ENCODE data around the gene PSMB10. TPM values are rescaled to one million over a fixed set of nuclear protein-coding genes. Genes with fewer than 3 reads are reported as not detected.

Gene PSMB10
- polyA plus RNA-seq, 2 donors = 39.5 to 54.8 TPM

DNA sequence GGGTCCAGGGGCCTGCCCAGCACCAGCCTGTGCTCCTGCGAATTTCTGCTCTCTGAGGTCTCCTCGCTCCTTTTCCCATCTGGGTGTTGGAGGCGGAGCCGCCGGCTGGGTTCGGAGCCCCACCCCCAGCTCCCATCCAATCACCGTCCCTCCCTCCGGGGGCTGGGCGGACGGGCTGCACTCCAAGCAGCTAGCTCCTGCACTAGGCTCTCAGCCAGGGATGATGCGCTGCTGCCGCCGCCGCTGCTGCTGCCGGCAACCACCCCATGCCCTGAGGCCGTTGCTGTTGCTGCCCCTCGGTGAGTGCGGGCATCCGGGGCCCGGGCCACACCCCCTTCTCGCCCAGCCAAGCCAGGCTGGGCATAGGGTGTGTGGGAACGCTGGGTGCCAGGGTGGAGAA lies 52.0 kb downstream of the PSMB10 start, which contains the start of gene NRN1L:
NRN1L (plus strand) TSS at position 202 of the 400 bp plus-strand sequence; CDS start at position 221, 19 bp downstream.
- Histone ChIP-seq H3K27me3 (ENCODE audit: control insufficient read depth in 1 of 2, insufficient read depth in 2 of 2, low read length in 2 of 2) (no peaks in the 10 kb centered on the region), H3K9me3 (ENCODE audit: control insufficient read depth in 2 of 2, insufficient read depth in 1 of 2, low read depth in 1 of 2, low read length in 1 of 2) (no peaks in the 10 kb centered on the region), H3K4me1 (ENCODE audit: control insufficient read depth in 2 of 2, insufficient read depth in 2 of 2, low read length in 1 of 2) (peaks cover 2% of the 10 kb centered on the region in 2 donors), H3K27ac (ENCODE audit: low read depth in 2 of 2, low read length in 1 of 2) (peak within 1 kb of the TSS; percentile 11 to 55), H3K4me3 (ENCODE audit: low read depth in 1 of 2, low read length in 2 of 2) (no peak within 1 kb of the TSS), H3K36me3 (ENCODE audit: control insufficient read depth in 2 of 2, insufficient read depth in 2 of 2, low read length in 1 of 2) (peaks cover 30 to 48% of the 10 kb centered on the region in 2 donors)
- 22 to 54% methylated on average over 22 of the region's 22 CpGs for WGBS, 2 donors

Other genes with a start within 250 kb of the PSMB10 start
- gene GFOD2, start 217.5 kb downstream of the PSMB10 start, polyA plus RNA-seq = 10 to 100 TPM; 36.8 to 49.6 TPM
- 10 to 100 TPM in 1 of 2 donors, 1 to 10 TPM in 1; 8.4 to 10.2 TPM for gene RANBP10, start 130.3 kb downstream of the PSMB10 start, polyA plus RNA-seq
- 1 to 10 TPM in 1 of 2 donors, under 1 TPM in 1; 0.72 to 1.8 TPM for gene TSNAXIP1, start 130.0 kb downstream of the PSMB10 start, polyA plus RNA-seq
- gene THAP11, start 94.5 kb downstream of the PSMB10 start, polyA plus RNA-seq = 10 to 100 TPM in 1 of 2 donors, 1 to 10 TPM in 1; 6.8 to 17.9 TPM
- 100 to 1,000 TPM in 1 of 2 donors, 10 to 100 TPM in 1; 95.4 to 109 TPM for gene NUTF2, start 89.9 kb downstream of the PSMB10 start, polyA plus RNA-seq
- gene CENPT, start 89.2 kb downstream of the PSMB10 start, polyA plus RNA-seq = 10 to 100 TPM; 35.5 to 65.0 TPM
- 10 to 100 TPM; 26.9 to 27.7 TPM for gene EDC4, start 63.8 kb downstream of the PSMB10 start, polyA plus RNA-seq
- 1 to 10 TPM in 1 of 2 donors, under 1 TPM in 1; 0.41 to 1.5 TPM for gene NRN1L, start 52.0 kb downstream of the PSMB10 start, polyA plus RNA-seq
- gene PSKH1, start 43.6 kb downstream of the PSMB10 start, polyA plus RNA-seq = 10 to 100 TPM; 12.5 to 13.7 TPM
- under 1 TPM; 0.41 to 0.77 TPM for gene CTRL, start 5.0 kb downstream of the PSMB10 start, polyA plus RNA-seq
- 10 to 100 TPM in 1 of 2 donors, 1 to 10 TPM in 1; 6.2 to 22.9 TPM for gene LCAT, start 7.3 kb upstream of the PSMB10 start, polyA plus RNA-seq
- gene SLC12A4, start 31.8 kb upstream of the PSMB10 start, polyA plus RNA-seq = 10 to 100 TPM in 1 of 2 donors, 1 to 10 TPM in 1; 9.1 to 17.4 TPM
- under 1 TPM in 1 of 2 donors, not detected in 1; 0.01 TPM for gene DPEP3, start 43.6 kb upstream of the PSMB10 start, polyA plus RNA-seq
- gene DPEP2, start 62.6 kb upstream of the PSMB10 start, polyA plus RNA-seq = under 1 TPM; 0.41 to 0.57 TPM
- gene DPEP2NB, start 79.1 kb upstream of the PSMB10 start, polyA plus RNA-seq = under 1 TPM in 1 of 2 donors, not detected in 1; 0.04 TPM
- gene DDX28, start 86.4 kb upstream of the PSMB10 start, polyA plus RNA-seq = 10 to 100 TPM in 1 of 2 donors, 1 to 10 TPM in 1; 4.0 to 13.1 TPM
- gene DUS2, start 86.4 kb upstream of the PSMB10 start, polyA plus RNA-seq = 10 to 100 TPM in 1 of 2 donors, 1 to 10 TPM in 1; 6.2 to 11.1 TPM
- 1 to 10 TPM; 4.0 to 5.5 TPM for gene NFATC3, start 148.5 kb upstream of the PSMB10 start, polyA plus RNA-seq

Data from esophagus (tissue), 2 donors.